D341Med (cell line): ENCODE measurements around the gene SERPINC1.
A peak's percentile ranks its signal among the peaks of the same experiment; 100 is the strongest.
"Not testable (repeated sequence)": the region's sequence is repeated elsewhere in the genome, so short reads cannot be mapped to it uniquely, and the experiment has no call there.

Experiments used
- DNase-seq: peaks from one replicate; pipeline ENCODE4 v3.0.0; 2012; ENCODE audit warnings: low spot score

SERPINC1 gene

GRCh38 chr1:173917149-173917548 lies at the start of gene SERPINC1:
Gene SERPINC1 (minus strand): TSS chr1:173917327. CDS start chr1:173917259, 68 bp downstream.
- DNase-seq: no peak

GRCh38 chr1:173965896-173966295 lies 48.8 kb upstream of the SERPINC1 start:
- not testable (repeated sequence) for DNase-seq

- DNase-seq: no peak
Measured at GRCh38 chr1:173963477-173963876, 46.4 kb upstream of the SERPINC1 start.

- no peak for DNase-seq
Measured at GRCh38 chr1:173960625-173961024, 43.5 kb upstream of the SERPINC1 start.

GRCh38 chr1:173954179-173954578 lies 37.1 kb upstream of the SERPINC1 start:
- no peak for DNase-seq

GRCh38 chr1:173948594-173948993 lies 31.5 kb upstream of the SERPINC1 start:
- DNase-seq: no peak

GRCh38 chr1:173946380-173946921 lies 29.3 kb upstream of the SERPINC1 start:
- no peak for DNase-seq

- DNase-seq: no peak
Measured at GRCh38 chr1:173937062-173937461, 19.9 kb upstream of the SERPINC1 start.

- no peak for DNase-seq
Measured at GRCh38 chr1:173934440-173934839, 17.3 kb upstream of the SERPINC1 start.

- DNase-seq: not testable (repeated sequence)
Measured at GRCh38 chr1:173930541-173930940, 13.4 kb upstream of the SERPINC1 start.

GRCh38 chr1:173925306-173926242 lies 8.4 kb upstream of the SERPINC1 start:
- no peak for DNase-seq

GRCh38 chr1:173920861-173921260 lies 3.7 kb upstream of the SERPINC1 start:
- no peak for DNase-seq

GRCh38 chr1:173917635-173918493 lies 737 bp upstream of the SERPINC1 start:
- no peak for DNase-seq

- no peak for DNase-seq
Measured at GRCh38 chr1:173916667-173917066, 460 bp downstream of the SERPINC1 start.

- no peak for DNase-seq
Measured at GRCh38 chr1:173915596-173915995, 1.5 kb downstream of the SERPINC1 start.

- peak; percentile 66 for DNase-seq
Measured at GRCh38 chr1:173914366-173914871, 2.7 kb downstream of the SERPINC1 start.

GRCh38 chr1:173913111-173913510 lies 4.0 kb downstream of the SERPINC1 start:
- no peak for DNase-seq

GRCh38 chr1:173903827-173904531 lies 13.1 kb downstream of the SERPINC1 start:
- DNase-seq: no peak

- DNase-seq: no peak
Measured at GRCh38 chr1:173900992-173901391, 16.1 kb downstream of the SERPINC1 start.

GRCh38 chr1:173900427-173900826 lies 16.7 kb downstream of the SERPINC1 start:
- DNase-seq: no peak

GRCh38 chr1:173894189-173894588 lies 22.9 kb downstream of the SERPINC1 start:
- DNase-seq: no peak

GRCh38 chr1:173893611-173894010 lies 23.5 kb downstream of the SERPINC1 start:
- no peak for DNase-seq
